ELF-1 (cell line): Measurements from ENCODE around the gene ING2.
"Not testable (repeated sequence)": the region's sequence is repeated elsewhere in the genome, so short reads cannot be mapped to it uniquely, and the experiment has no call there.

ENCODE experiments used
- DNase-seq: peaks from one replicate; pipeline ENCODE4 v3.0.0-alpha.2; 2016; ENCODE audit warnings: low read depth, low spot score

ING2 gene

GRCh38 chr4:183550345-183551093 lies 45.7 kb downstream of the ING2 start:
- no peak for DNase-seq

- no peak for DNase-seq
These were observed 47.7 kb downstream of the ING2 start for GRCh38 chr4:183552274-183553146.

- DNase-seq = not testable (repeated sequence)
These were observed 48.3 kb downstream of the ING2 start for GRCh38 chr4:183553147-183553478.

GRCh38 chr4:183553601-183554345 lies 48.9 kb downstream of the ING2 start:
- DNase-seq = no peak

- DNase-seq = no peak
These were observed 49.5 kb downstream of the ING2 start for GRCh38 chr4:183554346-183554686.

- DNase-seq = no peak
These were observed 50.2 kb downstream of the ING2 start for GRCh38 chr4:183554878-183555585.

- no peak for DNase-seq
These were observed 52.1 kb downstream of the ING2 start for GRCh38 chr4:183556947-183557346.

GRCh38 chr4:183557611-183558010 lies 52.8 kb downstream of the ING2 start:
- no peak for DNase-seq

GRCh38 chr4:183558873-183559272 lies 54.0 kb downstream of the ING2 start:
- no peak for DNase-seq

GRCh38 chr4:183561905-183562304 lies 57.0 kb downstream of the ING2 start:
- no peak for DNase-seq
